Measurements from ENCODE around the gene MAD1L1.
"Not testable (repeated sequence)": the region's sequence is repeated elsewhere in the genome, so short reads cannot be mapped to it uniquely, and the experiment has no call there.

MAD1L1 gene

GRCh38 chr7:1864161-1864940, 368.4 kb downstream of the MAD1L1 start:
- DNase-seq = no peak

- no peak for DNase-seq
Measured at GRCh38 chr7:1863091-1863900, 369.4 kb downstream of the MAD1L1 start.

DNA sequence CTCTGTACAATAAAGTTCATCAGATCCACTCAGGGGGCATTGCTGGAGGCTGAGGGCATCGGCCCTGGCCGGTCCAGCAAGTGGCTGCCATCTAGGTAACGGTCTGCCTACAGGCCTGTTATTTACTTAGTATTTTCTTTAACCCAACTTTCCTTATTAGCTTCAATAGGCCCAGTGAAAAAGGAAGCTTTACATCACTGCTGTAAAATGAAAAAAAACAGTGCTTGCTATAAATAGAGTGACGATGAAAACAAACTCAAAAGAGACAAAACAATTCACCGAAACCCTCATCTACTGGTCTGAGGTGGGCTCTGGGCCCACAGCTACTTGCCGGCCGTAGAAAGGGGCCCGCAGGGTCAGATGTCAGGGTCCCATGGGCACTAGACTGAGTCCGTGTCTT, 370.2 kb downstream of the MAD1L1 start:
- DNase-seq = no peak

GRCh38 chr7:1861799-1862458, 370.8 kb downstream of the MAD1L1 start:
- DNase-seq = no peak

DNA sequence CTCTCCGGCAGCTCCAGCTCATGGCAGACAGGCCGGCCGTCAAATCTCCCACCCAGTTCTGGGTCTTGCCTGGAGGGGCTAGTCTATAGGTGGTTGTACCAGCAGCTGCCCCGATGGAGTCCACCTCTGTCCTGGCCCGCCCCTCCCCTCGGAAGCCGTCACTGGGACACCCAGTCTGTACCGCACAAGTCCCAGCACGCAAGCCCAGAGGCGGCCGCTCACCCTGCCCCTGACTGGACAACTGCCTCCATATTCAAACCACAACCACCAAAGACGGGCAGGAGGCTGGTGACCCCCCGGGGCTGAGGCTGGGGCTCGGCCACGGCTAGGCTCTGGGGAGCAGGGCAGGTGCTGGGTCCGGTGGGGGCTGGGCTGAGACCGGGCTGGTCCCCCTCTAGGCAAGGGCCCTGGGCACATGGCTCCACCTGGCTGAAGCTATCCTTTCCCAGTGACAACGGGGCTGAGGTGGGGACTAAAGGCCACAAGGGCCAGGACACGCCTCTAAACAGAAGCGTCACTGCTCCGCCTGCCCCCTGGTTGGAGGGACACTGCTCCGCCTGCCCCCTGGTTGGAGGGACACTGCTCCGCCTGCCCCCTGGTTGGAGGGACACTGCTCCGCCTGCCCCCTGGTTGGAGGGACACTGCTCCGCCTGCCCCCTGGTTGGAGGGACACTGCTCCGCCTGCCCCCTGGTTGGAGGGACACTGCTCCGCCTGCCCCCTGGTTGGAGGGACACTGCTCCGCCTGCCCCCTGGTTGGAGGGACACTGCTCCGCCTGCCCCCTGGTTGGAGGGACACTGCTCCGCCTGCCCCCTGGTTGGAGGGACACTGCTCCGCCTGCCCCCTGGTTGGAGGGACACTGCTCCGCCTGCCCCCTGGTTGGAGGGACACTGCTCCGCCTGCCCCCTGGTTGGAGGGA, 371.6 kb downstream of the MAD1L1 start:
- DNase-seq = not testable (repeated sequence)

GRCh38 chr7:1859266-1860035, 373.3 kb downstream of the MAD1L1 start:
- no peak for DNase-seq

- no peak for DNase-seq
Measured at GRCh38 chr7:1858435-1859265, 374.1 kb downstream of the MAD1L1 start.

DNA sequence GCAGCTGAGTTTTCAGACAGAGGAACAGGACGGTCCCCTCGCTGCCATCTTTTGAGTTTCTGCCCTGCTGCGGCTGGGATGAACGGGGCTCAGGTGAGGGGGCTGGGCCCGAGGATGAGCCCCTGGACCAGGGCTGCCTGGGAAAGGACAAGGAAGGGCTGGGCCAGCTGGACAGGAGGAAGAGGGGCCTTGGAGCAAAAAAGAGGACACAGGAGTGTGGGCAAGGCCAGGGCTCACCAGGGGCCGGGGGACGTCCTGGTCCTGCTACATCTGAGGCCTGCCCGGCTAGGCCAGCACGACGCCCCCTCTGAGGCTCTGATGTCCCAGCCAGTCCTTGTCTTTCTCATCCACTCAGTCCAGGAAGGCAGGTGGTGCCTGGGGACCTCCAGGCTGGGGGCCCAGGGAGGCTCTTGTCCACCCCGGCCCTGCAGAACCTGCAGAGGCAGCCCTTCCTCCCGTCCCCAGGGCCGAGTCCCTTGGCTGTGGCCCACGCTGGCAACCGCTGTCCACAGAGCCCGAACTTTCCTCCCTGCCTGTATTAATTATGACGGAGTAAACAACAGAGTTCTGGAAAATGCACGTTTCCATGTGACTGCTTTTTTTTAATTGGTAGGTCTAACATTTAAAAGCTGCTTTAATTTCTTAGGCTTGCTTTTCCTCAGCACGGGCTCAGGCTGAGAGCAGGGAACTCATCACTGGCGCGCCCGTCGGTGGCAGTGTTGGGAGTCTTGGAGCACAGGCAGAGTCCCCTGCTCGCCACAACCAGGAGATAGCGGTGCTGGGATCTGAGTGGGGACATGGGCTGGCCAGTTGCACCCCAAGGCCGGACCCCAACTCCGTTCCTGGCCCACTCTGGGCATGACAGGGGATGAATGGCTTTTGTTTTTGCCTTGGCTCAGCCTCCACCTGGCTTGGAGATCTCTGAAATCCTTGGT, 375.0 kb downstream of the MAD1L1 start:
- DNase-seq = no peak

DNA sequence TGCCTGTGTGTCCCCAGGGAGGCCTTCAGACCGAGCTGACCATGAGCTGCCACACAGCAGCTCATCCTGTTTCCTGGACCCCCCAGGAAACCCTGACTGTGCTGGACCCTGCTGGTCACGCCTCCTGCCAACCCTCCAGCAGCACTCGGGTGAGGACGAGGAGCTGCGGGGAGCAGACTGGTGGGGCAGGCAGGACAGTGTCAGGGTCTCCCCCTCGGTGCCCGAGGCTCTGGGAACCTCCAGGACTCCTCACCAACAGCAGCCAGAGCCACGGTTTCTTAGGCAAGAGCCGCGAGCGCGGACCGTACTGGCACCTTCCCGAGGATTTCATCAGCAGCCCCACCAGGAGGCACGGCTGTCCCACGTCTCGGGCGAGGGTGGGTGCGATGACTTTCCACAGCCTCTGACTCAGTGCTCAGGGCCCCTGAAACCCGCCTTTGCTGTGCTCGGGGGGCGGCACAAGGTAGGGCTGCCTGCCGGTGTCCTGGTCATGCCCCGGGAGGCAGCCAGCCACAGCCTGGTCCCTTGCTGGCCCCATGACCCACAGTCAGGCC, 375.8 kb downstream of the MAD1L1 start:
- DNase-seq = no peak

DNA sequence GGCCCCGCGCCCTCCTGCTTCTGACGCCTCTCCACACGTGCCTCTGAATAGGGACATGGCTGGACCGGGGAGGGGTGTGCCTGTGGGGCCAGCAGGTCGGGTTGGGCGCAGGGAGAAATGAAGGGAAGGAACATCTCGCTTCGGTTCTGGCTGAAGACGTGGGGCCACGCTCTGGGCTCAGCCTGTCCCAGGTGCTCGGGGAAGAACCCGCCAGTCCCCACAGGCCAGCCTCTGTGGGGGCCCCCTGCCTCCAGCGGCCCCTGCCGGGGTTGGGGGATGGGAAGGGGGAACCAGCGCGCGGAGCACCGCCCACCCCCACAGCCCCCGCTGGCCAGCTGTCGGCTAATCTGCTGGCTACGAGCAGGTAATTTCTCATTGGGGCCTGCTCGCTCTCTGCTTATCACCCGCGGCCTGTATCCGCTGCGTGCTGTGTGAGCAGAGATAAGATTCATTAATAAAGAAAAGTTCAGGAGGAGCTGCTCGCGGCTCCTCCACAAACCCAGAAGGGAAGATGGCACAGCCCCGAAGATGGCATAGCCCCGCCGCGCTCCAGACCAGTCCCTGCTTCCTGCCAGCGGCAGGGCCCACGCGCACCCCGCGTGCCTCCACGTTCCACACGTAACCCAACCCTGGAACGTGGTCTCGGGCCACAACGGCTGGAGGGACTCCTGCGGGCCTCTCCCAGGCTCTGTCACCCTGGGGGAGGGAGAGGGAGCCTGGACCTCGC, 376.4 kb downstream of the MAD1L1 start:
- no peak for DNase-seq

DNA sequence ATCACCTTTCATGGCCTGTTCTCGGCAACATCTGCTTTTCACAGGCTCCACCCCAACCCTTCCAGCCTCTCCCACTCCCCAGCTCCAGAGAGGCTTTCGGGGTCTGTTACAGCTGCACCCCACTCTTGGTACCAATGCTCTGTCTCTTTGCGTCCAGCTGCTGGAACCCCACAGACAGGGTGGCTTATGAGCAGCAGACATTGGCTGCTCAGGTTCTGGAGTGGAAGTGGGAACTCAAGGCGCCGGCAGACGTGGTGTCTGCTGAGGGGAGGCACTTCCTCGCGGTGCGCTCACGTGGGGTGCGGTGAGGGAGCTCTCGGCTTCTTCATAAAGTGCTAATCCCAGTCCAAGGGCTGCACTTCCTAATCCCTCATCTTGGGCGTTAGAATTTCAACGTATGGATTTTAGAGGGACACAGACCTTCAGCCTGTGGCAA, 377.0 kb downstream of the MAD1L1 start:
- no peak for DNase-seq

DNA sequence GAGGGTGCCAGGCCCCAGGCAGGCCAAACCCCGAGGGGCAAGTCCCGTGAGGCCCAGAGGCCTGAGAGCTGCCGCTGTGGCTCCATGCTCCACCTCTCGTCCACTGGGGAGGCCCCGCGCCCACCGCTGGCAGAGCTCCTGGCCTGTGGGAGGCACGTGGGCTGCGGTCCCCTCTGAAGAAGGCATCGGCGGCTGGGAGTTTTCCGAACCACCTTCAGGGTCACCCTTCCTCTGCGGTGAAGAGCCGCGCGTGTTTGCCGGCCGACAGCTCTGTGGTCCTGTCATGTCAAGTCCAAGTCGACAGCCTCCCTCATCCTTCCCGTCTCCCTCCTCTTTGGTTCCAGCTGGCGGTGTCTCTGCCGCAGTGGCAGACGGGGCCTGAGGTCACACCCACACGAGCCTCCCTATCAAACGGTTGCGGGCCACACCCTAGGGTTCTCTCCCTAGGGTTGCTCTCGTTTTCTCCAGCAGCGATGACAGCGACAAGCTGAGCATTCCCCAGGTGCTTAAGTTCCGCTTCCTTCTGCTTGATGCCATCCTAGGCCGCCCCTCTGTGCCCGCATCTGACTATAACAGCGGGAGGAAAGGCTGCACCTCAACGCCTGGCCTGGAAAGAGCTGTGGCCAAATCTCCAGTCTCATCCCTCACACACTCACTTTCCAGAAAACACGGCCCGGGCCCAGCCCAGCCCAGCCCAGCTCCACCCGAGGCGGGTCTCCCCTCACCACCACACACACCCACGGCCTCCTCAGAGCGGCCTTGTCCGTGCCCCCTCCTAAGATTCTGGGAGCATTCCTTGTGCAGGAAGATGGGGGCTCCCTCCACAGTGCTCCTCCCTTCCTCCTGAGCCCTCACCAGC, 377.6 kb downstream of the MAD1L1 start:
- DNase-seq = no peak

- no peak for DNase-seq
Measured at GRCh38 chr7:1853986-1854865, 378.5 kb downstream of the MAD1L1 start.

GRCh38 chr7:1853431-1853985, 379.2 kb downstream of the MAD1L1 start:
- no peak for DNase-seq

DNA sequence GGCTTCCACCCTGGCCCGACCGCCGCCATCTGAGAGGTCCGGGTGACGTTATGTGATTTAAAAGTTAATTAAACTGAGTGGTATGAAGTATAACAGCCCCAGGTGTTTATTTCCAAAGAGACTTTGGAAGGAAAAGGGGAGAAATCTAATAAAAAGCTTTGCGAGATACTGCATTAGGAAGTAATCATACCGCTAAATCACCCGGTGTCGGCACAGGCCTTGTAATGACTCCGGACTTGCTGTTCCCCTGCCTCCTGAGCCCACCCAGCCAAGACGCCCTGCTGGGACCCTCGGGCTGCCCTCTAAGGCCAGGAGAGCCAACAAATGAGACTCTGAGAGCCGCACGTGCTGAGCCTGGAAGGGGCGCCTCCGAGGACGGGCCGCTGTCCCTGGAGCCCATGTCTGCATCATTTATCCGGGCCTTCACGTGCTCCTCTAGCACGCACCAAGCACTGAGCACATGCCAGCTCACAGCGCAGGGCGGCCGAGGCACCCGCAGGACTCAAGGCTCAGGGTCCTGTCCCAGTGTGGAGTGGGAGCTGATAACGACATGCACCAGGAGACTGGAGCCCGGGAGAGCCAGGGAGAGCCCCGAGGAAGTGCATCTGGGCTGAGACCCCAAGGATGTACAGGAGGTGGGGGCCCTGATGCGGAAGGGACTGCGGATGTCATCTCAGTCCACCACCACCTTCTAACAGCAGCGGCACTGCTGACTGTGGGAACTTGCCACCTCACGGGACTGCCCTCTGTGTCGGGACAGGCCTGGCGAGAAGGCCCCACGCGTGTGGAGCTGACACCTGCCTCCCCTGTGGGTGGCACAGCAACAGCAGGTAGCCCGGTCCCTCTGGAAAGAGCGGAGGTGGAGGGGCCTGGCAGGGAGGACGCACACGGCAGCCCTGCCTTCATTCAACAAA, 380.0 kb downstream of the MAD1L1 start:
- DNase-seq = no peak

All from GDM1 (cell line).